ENCODE results near the gene XAB2. TPM values are rescaled to one million over a fixed set of nuclear protein-coding genes. Genes with fewer than 3 reads are reported as not detected.
A peak's percentile ranks its signal among the peaks of the same experiment; 100 is the strongest.

XAB2 gene
- total and polyA plus RNA-seq, 2 donors (not counting 1 experiment from before 2014, with no cell fraction given): 62.7 to 93.8 TPM

GRCh38 chr19:7658219-7658686, 28.9 kb upstream of the XAB2 start:
- Mint-ChIP-seq H3K9me3 (ENCODE audit: insufficient read depth) (no peaks in the 10 kb centered on the region), H3K27ac (peak overlapping the region; percentile 87), H3K4me3 (peak overlapping the region; percentile 76), H3K27me3 (no peaks in the 10 kb centered on the region), H3K4me1 (peaks cover 10% of the 10 kb centered on the region)
- intact Hi-C loops (cut with micrococcal nuclease): loop anchor here (1.0 kb wide), 2 partner anchors 21 to 22 kb away; partner anchors contain the start of genes STXBP2 and TRAPPC5
- CTCF ChIA-PET: interaction anchor here (1.0 to 8.7 kb wide), 3 partner anchors 16 to 142 kb away, joined by 3 to 100 read pairs (median 9); partner anchors contain the start of gene TRAPPC5
- Histone ChIP-seq H2AFZ (ENCODE audit: insufficient read depth, low read depth, low read length, poor library complexity, severe bottlenecking) (peak overlapping the region; percentile 91), H3K4me3 (ENCODE audit: control extremely low read depth in 1 of 5, extremely low read depth in 1 of 5, insufficient read depth in 1 of 5, low read depth in 2 of 5, low read length in 4 of 5) (peak overlapping the region; percentile 25 to 55 (median 44)), H3K9ac (ENCODE audit: low read length) (peak overlapping the region; percentile 58), H3K9me3 (ENCODE audit: control extremely low read depth in 1 of 3, control insufficient read depth in 2 of 3, insufficient read depth in 1 of 3, low read length in 2 of 3) (no peaks in the 10 kb centered on the region), H3K27me3 (replicated peaks in 1 of 4; ENCODE audit: control extremely low read depth in 1 of 4, control insufficient read depth in 3 of 4, insufficient read depth in 4 of 4, low read length in 3 of 4) (peaks cover 0 to 5% (median 0%) of the 10 kb centered on the region in 4 experiments), H4K20me1 (ENCODE audit: control insufficient read depth, insufficient read depth, low read length, poor library complexity, severe bottlenecking) (no peaks in the 10 kb centered on the region), H3K79me2 (ENCODE audit: control insufficient read depth, insufficient read depth, low read length) (no peaks in the 10 kb centered on the region), H3K36me3 (replicated peaks in 1 of 2; ENCODE audit: control extremely low read depth in 1 of 2, control insufficient read depth in 1 of 2, extremely low read depth in 1 of 2, insufficient read depth in 2 of 2, low read length in 1 of 2) (no peaks in the 10 kb centered on the region), H3K4me2 (replicated peaks; ENCODE audit: low read depth, low read length, poor library complexity, severe bottlenecking) (peak overlapping the region; percentile 82), H3K4me1 (ENCODE audit: control insufficient read depth in 2 of 2, insufficient read depth in 2 of 2, low read length in 2 of 2) (peaks cover 9 to 18% of the 10 kb centered on the region in 2 donors), H3K27ac (ENCODE audit: low read length in 2 of 2) (peak overlapping the region; percentile 69 to 84)
- POLR2A ChIA-PET: no interaction called here
- no peak for TF ChIP-seq CTCF (IDR thresholded peaks at IDR 0.05)
- peak; percentile 98 for ATAC-seq (ENCODE audit: low read depth)
- peak; percentile 88 for DNase-seq
- WGBS (ENCODE audit: insufficient coverage): 32% methylated on average over 5 of the region's 9 CpGs

- peak overlapping the region; percentile 24 to 84 for H3K27ac ChIP-seq (ENCODE audit: low read length in 2 of 2)
- H3K27ac Mint-ChIP-seq: no peak overlapping the region
- no peaks in the 10 kb centered on the region for H3K27me3 Mint-ChIP-seq
- no peaks in the 10 kb centered on the region for H3K9me3 ChIP-seq (ENCODE audit: control extremely low read depth in 1 of 3, control insufficient read depth in 2 of 3, insufficient read depth in 1 of 3, low read length in 2 of 3)
- peaks cover 14% of the 10 kb centered on the region for H3K4me1 Mint-ChIP-seq
- TF ChIP-seq EZH2 (IDR thresholded peaks at IDR 0.05; ENCODE audit: borderline replicate concordance, insufficient read depth, low read depth, low read length, poor library complexity, severe bottlenecking) (no peak), CTCF (IDR thresholded peaks at IDR 0.05) (no peak)
- no peaks in the 10 kb centered on the region for H3K9me3 Mint-ChIP-seq (ENCODE audit: insufficient read depth)
- no peaks in the 10 kb centered on the region for H4K20me1 ChIP-seq (ENCODE audit: control insufficient read depth, insufficient read depth, low read length, poor library complexity, severe bottlenecking)
- H3K36me3 ChIP-seq (replicated peaks in 1 of 2; ENCODE audit: control extremely low read depth in 1 of 2, control insufficient read depth in 1 of 2, extremely low read depth in 1 of 2, insufficient read depth in 2 of 2, low read length in 1 of 2): no peaks in the 10 kb centered on the region
- ATAC-seq (ENCODE audit: low read depth) (no peak), DNase-seq (no peak)
- ChIA-PET POLR2A (interaction anchor here (0.6 to 0.7 kb wide), 3 partner anchors 45 to 1215 kb away, joined by 3 to 5 read pairs (median 4); partner anchors contain the start of gene FCER2), CTCF (interaction anchor here (1.0 to 8.7 kb wide), 4 partner anchors 17 to 212 kb away, joined by 3 to 100 read pairs (median 6); partner anchors contain the start of gene TRAPPC5)
- intact Hi-C loops (cut with micrococcal nuclease): no loop called here
- H3K4me2 ChIP-seq (replicated peaks; ENCODE audit: low read depth, low read length, poor library complexity, severe bottlenecking): no peak overlapping the region
- 60% methylated on average over 7 of the region's 14 CpGs for WGBS (ENCODE audit: insufficient coverage)
- H3K4me3 ChIP-seq (ENCODE audit: control extremely low read depth in 1 of 5, extremely low read depth in 1 of 5, insufficient read depth in 1 of 5, low read depth in 2 of 5, low read length in 4 of 5): no peak overlapping the region
- no peaks in the 10 kb centered on the region for H3K79me2 ChIP-seq (ENCODE audit: control insufficient read depth, insufficient read depth, low read length)
- no peak overlapping the region for H3K9ac ChIP-seq (ENCODE audit: low read length)
- H3K27me3 ChIP-seq (replicated peaks in 1 of 4; ENCODE audit: control extremely low read depth in 1 of 4, control insufficient read depth in 3 of 4, insufficient read depth in 4 of 4, low read length in 3 of 4): no peaks in the 10 kb centered on the region
- no peak overlapping the region for H2AFZ ChIP-seq (ENCODE audit: insufficient read depth, low read depth, low read length, poor library complexity, severe bottlenecking)
- H3K4me3 Mint-ChIP-seq: no peak overlapping the region
- H3K4me1 ChIP-seq (ENCODE audit: control insufficient read depth in 2 of 2, insufficient read depth in 2 of 2, low read length in 2 of 2): peaks cover 9 to 21% of the 10 kb centered on the region in 2 donors
Observed at GRCh38 chr19:7657131-7657751, 27.9 kb upstream of the XAB2 start.

Measured in B cell (primary cell).